Osteoblast (primary cell): ENCODE results near the gene CYP3A7. TPM values are rescaled to one million over a fixed set of nuclear protein-coding genes. Genes with fewer than 3 reads are reported as not detected.

Source experiments
- DNase-seq: peaks from one replicate; pipeline ENCODE4 v3.0.0; 2011; ENCODE audit warnings: low spot score, mixed read lengths; ENCODE audit not compliant: insufficient read length; ENCODE audit errors: missing footprints
- H2AFZ ChIP-seq: 2 replicates; pipeline ENCODE4 v1.6.0; 2011; ENCODE audit warnings: mild to moderate bottlenecking, low read length
- H3K27ac ChIP-seq: 2 replicates; pipeline ENCODE4 v1.5.1; 2011; ENCODE audit warnings: mild to moderate bottlenecking, low read depth, low read length, moderate library complexity
- H3K27me3 ChIP-seq: 2 replicates; pipeline ENCODE4 v1.6.0; 2012; ENCODE audit warnings: mild to moderate bottlenecking, control low read depth, inconsistent platforms, low read length, moderate library complexity; ENCODE audit not compliant: insufficient read depth
- H3K36me3 ChIP-seq: 2 replicates; pipeline ENCODE4 v1.5.1; 2011; ENCODE audit warnings: mild to moderate bottlenecking, low read length, control low read depth, moderate library complexity; ENCODE audit not compliant: insufficient read depth
- H3K4me1 ChIP-seq: 2 replicates; pipeline ENCODE4 v1.5.1; 2011; ENCODE audit warnings: mild to moderate bottlenecking, low read length, control low read depth, moderate library complexity; ENCODE audit not compliant: insufficient read depth
- H3K4me2 ChIP-seq: 2 replicates; pipeline ENCODE4 v1.6.0; 2011; ENCODE audit warnings: mild to moderate bottlenecking, low read length; ENCODE audit not compliant: insufficient read depth
- H3K4me3 ChIP-seq: fragments of 200-600 bp; sonication (generic); 3 replicates; pipeline ENCODE4 v1.5.1; 2012; ENCODE audit warnings: mild to moderate bottlenecking, low read length, inconsistent platforms; ENCODE audit not compliant: insufficient read depth
- H3K79me2 ChIP-seq: 2 replicates; pipeline ENCODE4 v1.6.0; 2012; ENCODE audit warnings: mild to moderate bottlenecking, low read length, control low read depth, inconsistent platforms; ENCODE audit not compliant: insufficient read depth
- H3K9me3 ChIP-seq: 2 replicates; pipeline ENCODE4 v1.5.1; 2011; ENCODE audit warnings: low read depth, low read length, control low read depth
- H4K20me1 ChIP-seq: 2 replicates; pipeline ENCODE4 v1.6.0; 2012; ENCODE audit warnings: mild to moderate bottlenecking, low read length, control low read depth; ENCODE audit not compliant: insufficient read depth
- CTCF ChIP-seq: IDR thresholded peaks from 2 replicates; pipeline ENCODE4 v1.5.1; 2011; ENCODE audit warnings: mild to moderate bottlenecking, low read depth, low read length, moderate library complexity; ENCODE audit errors: extremely low read depth
- total RNA-seq: library from RNA; depleted of rRNA; stranded (reverse); fragments of >200 nt; gene quantifications from 2 replicates; pipeline ENCODE4 v1.2.3, GENCODE V29; 2012

CYP3A7 gene
- total RNA-seq, 1 donor, result not detected

GRCh38 chr7:99720800-99721595, 14.0 kb downstream of the CYP3A7 start:
- H3K4me2 ChIP-seq, result no peak overlapping the region
- no peak for DNase-seq
- no peak for TF ChIP-seq CTCF

DNA sequence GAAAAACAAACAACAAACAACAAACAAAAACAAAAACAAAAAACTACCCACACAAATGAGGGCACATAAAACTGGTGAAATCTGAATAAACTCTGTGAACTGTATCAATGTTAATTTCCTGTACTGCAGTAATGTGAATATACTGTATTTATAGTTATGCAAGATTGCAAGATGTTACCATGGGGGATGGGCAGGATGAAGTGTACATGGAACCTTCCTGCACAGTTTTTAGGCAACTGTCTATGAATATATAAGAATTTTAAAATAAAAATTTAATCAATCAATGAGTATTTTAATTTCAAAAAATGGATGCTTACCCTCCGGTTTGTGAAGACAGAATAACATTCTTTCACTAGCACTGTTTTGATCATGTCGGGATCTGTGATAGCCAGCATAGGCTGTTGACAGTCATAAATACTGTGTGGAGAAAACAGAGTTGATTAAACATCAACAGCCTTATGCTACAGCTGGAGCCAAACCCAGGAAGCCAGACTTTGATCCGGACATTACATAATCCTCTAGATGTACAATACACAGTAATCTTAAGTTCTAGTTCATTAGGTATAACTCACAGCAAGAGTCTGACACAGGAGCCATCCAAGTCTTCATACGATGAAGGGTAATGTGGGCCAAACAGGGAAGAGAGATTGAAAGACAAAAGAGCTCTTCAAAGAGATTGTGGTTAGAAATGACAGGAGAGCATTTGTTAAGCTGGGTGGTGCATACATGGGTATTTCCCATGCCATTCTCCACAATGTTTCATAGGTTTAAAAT, 14.8 kb downstream of the CYP3A7 start:
- Histone ChIP-seq H3K27me3 (peaks cover 12% of the 10 kb centered on the region), H3K9me3 (no peaks in the 10 kb centered on the region), H4K20me1 (no peaks in the 10 kb centered on the region), H3K27ac (no peak overlapping the region), H3K79me2 (no peaks in the 10 kb centered on the region), H3K4me2 (no peak overlapping the region), H2AFZ (no peak overlapping the region), H3K4me1 (no peaks in the 10 kb centered on the region), H3K4me3 (no peak overlapping the region), H3K36me3 (no peaks in the 10 kb centered on the region)
- no peak for TF ChIP-seq CTCF
- no peak for DNase-seq

More at GRCh38 chr7:99720800-99721595, 14.0 kb downstream of the CYP3A7 start:
- H3K27me3 ChIP-seq, result peaks cover 8% of the 10 kb centered on the region
- no peak overlapping the region for H3K4me3 ChIP-seq
- H2AFZ ChIP-seq, result no peak overlapping the region
- no peaks in the 10 kb centered on the region for H3K4me1 ChIP-seq
- H3K27ac ChIP-seq, result no peak overlapping the region
- no peaks in the 10 kb centered on the region for H4K20me1 ChIP-seq
- no peaks in the 10 kb centered on the region for H3K36me3 ChIP-seq
- H3K79me2 ChIP-seq, result no peaks in the 10 kb centered on the region
- no peaks in the 10 kb centered on the region for H3K9me3 ChIP-seq

DNA sequence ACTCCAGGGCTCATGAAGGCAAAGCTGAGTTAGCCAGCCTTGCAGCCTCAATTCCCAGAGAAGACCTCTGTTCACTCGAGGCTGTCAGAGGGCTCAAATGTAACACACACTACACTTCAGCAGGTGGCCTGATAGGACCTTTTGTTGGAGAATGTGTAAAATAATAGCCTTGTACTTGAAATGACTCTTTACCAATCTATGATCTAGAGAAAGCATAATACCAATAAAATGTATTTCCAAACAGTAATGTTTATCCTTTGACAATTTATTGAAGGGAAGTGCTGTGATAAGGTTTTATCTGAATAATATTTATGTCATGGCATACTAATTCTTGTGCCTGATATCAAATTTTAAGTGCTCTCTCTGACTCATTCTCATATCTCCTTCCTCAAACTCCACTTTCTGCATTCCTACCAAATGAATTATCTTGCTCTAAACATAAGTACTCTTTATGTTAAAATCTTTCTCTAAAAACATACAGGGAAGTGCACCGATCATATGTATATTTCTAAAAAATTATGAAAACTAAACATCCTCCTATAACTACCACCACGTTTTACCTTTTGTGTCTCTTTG, 20.9 kb downstream of the CYP3A7 start:
- no peak for DNase-seq

More for the DNA sequence above, 20.9 kb downstream of the CYP3A7 start:
- H3K4me3 ChIP-seq, result no peak overlapping the region
- H3K4me1 ChIP-seq, result no peaks in the 10 kb centered on the region
- H3K27ac ChIP-seq, result no peak overlapping the region
- H3K79me2 ChIP-seq, result no peaks in the 10 kb centered on the region
- no peaks in the 10 kb centered on the region for H3K9me3 ChIP-seq
- no peaks in the 10 kb centered on the region for H3K36me3 ChIP-seq
- H2AFZ ChIP-seq, result no peak overlapping the region
- TF ChIP-seq CTCF, result no peak
- H3K27me3 ChIP-seq, result peaks cover 7% of the 10 kb centered on the region
- no peak overlapping the region for H3K4me2 ChIP-seq
- H4K20me1 ChIP-seq, result no peaks in the 10 kb centered on the region
